ENCODE data around the gene ARHGAP18.

Gene ARHGAP18

GRCh38 chr6:129665555-129665954 lies 44.4 kb downstream of the ARHGAP18 start:
- no peak for DNase-seq

GRCh38 chr6:129663531-129663930 lies 46.4 kb downstream of the ARHGAP18 start:
- no peak for DNase-seq

DNA sequence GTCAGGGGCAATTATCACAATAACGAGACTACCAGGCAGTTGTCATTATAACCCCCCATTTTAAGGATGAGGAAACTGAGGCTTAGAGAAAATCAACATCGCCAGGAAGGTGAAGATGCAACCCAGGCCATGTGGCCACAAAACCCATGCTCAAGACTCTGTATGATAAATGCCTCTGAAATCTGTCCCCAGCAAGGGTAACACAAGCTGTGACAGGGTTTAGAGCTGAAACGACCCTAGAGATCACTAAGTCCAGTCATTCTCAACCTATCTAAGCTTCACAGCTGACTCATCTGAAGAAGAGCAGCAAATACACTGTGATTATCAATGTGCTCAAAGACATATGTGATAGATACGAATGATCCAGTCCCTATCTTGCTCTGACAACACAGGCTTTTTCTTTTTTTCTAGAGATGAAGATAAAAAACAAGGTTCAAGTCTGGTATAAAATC lies 47.0 kb downstream of the ARHGAP18 start:
- no peak for DNase-seq

GRCh38 chr6:129662406-129662766 lies 47.6 kb downstream of the ARHGAP18 start:
- DNase-seq = no peak

GRCh38 chr6:129661536-129662405 lies 48.2 kb downstream of the ARHGAP18 start:
- no peak for DNase-seq

- no peak for DNase-seq
Measured at GRCh38 chr6:129660346-129660676, 49.7 kb downstream of the ARHGAP18 start.

GRCh38 chr6:129659590-129660345 lies 50.2 kb downstream of the ARHGAP18 start:
- DNase-seq = no peak

DNA sequence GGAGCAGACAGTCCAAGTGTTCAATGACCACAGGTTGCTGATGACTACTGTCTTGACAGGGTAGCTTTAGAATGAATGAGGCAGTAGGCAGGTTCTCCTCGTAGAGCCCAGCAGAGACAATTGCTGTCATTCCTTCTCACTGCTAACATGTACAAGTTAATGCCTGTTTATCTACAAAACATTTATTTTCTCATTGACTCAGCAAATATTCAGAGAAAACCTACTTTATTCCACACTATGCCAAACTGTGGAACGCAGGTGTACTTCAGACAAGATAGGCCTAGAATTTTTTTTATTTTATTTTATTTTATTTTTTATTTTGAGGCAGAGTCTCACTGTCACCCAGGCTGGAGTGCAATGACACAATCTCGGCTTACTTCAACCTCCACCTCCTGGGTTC lies 50.8 kb downstream of the ARHGAP18 start:
- DNase-seq = no peak

DNA sequence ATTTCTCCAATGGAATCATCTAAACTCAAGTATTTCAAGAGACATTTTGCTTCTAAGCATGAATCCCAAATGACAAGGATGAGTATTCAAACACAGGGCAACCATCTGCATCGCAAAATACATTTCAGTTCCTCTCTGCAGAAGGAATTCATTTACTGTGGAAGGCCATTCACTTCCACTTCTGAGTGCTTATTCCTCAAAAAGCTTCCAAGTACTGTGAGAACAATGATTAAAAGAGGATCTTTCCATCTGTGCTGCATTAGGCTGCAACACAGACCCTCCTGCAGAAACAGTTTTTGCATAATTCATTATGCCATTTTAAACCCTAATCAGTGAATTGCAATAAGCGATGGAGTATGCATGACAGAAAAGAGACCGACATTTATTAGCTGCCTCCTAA lies 52.5 kb downstream of the ARHGAP18 start:
- no peak for DNase-seq

DNA sequence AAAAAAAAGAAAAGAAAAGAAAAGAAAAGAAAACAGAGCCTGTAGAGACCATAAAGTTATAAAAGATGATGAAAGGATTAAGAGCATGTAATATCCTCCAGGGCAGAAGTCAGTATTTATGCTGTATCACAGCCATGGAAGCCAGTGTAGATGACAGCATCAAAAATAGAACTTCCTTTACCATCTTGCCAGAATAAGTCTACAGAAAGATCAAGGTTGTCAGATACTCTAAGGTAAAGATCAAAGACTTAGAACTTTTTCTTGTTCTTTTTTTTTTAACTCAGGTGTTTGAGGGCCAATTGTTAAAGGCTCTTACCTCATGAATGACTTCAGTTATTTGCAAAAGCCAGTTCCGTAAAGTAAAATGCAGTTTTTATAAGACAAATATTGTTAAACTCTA lies 54.6 kb downstream of the ARHGAP18 start:
- DNase-seq = no peak

DNA sequence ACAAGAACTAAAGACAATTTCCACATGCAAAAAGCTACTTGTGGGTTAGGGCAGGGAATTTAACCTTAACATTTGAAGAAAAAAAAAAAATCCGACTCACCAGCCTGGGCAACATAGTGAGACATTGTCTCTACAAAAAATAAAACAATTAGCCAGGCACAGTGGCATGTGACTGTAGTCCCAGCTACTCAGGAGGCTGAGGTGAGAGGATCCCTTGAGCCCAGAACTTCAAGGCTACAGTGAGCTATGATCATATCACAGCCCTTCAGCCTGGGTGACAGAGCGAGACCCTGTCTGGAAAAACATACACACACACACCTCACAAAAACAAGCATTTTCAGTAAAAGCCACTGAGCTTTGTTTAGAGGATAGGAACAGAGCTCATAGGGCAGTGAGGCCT lies 56.2 kb downstream of the ARHGAP18 start:
- DNase-seq = no peak

- no peak for DNase-seq
Measured at GRCh38 chr6:129653229-129653628, 56.7 kb downstream of the ARHGAP18 start.

- DNase-seq = no peak
Measured at GRCh38 chr6:129651291-129651691, 58.7 kb downstream of the ARHGAP18 start.

GRCh38 chr6:129648819-129649491 lies 61.0 kb downstream of the ARHGAP18 start:
- DNase-seq = no peak

- no peak for DNase-seq
Measured at GRCh38 chr6:129647044-129647443, 62.9 kb downstream of the ARHGAP18 start.

- no peak for DNase-seq
Measured at GRCh38 chr6:129646642-129647041, 63.3 kb downstream of the ARHGAP18 start.

DNA sequence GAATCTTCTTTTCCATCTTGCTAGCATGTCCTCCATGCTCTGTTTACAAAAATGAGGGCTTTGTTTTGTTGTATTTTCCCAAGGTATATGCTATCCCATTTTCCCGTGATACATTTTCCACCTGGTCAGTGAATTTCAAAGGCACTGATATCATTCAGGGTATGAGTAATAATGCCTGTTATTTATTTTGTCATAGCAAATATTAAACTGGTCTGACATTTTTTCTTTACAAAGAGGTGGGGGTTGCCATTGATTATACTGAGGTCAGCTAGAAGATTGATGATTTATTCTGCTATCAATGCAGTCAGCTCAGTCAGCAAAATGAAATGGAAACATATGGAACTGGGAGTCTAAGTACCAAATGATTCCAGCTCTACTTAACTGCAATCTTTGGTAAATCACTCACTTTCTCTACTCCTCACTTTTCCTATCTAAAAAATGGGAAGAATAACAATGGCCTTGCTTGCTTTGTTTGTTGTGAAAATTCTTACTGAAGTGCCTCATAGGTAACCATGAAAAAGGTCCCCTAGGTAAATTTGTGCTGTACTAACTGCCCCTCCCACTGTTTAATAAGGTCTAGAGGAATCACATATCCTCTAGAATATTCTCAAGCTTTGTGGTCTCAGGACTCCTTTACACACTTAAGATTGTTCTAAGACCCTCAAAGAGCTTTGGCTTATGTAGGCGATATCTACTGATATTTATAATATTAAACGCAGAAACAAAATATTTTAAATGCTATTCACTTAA lies 64.0 kb downstream of the ARHGAP18 start:
- DNase-seq = no peak

- DNase-seq = no peak
Measured at GRCh38 chr6:129645106-129645829, 64.7 kb downstream of the ARHGAP18 start.

DNA sequence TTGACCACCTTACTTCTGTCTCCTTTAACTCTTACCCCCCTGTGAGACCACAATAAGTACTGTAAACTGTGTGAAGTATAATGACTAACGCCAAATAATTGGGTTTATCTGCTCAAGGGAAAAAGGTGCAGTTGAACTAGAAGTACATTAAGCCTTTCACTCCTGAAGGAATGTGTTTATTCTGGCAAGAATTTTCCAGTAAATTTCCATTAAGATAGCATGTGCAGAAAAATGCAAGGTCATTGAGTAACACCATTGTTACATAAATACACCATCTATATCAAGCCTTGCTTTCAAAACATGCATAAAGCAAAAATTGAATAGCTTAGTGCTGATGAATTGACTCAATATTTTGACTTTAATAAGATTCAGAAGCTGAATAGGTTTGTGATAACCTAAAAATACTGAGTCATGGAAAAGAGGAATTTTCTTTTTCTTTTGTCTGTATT lies 65.4 kb downstream of the ARHGAP18 start:
- no peak for DNase-seq

DNA sequence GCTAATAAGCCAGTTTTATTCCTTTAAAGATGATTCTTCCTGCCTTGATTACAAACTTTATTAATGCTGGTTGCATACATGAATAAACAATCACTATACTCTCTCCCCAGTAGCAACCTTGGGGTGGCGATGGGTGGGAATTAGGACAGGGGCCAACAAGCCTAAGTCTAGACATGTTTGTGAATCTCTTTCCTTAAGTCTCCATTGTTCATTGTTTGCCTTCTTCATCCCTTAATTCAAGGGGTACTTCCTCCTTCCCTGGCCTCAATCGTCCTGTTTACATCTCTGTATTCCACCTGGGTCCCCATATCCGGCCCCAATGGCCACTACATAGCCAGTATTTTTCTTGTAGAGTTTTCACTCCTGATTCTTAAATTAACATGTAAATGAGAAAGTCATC lies 66.0 kb downstream of the ARHGAP18 start:
- no peak for DNase-seq

- DNase-seq = no peak
Measured at GRCh38 chr6:129643176-129643575, 66.8 kb downstream of the ARHGAP18 start.

DNA sequence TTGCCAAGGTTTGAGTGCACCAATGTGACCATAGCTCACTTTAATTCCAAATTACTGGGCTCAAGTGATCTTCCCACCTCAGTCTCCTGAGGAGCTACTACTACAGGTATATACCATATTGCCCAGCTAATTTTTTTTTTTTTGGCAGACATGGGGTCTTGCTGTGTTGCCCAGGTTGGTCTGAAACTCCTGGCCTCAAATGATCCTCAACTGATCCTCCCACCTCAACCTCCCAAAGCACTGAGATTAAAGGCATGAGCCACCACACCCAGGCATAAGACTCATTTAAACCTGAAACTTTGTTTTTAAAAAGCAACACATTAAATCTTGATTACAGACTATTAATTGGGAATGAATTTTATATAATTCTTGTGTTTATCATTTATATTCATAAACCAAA lies 67.7 kb downstream of the ARHGAP18 start:
- no peak for DNase-seq

Measured in activated naive CD4-positive, alpha-beta T cell treated with anti-CD3 and anti-CD28 coated beads, Interleukin-2, amount 50 U/mL, for 16 hours (primary cell).